ENCODE data around the gene ZNF362.
A peak's percentile ranks its signal among the peaks of the same experiment; 100 is the strongest.

ZNF362 gene

GRCh38 chr1:33338440-33339211, 82.3 kb downstream of the ZNF362 start:
- Histone ChIP-seq H3K27ac (ENCODE audit: extremely low read depth, low read depth, low read length) (peak overlapping the region; percentile 66), H3K36me3 (ENCODE audit: control insufficient read depth in 2 of 2, insufficient read depth in 1 of 2, low read length in 2 of 2) (peaks cover 0 to 39% of the 10 kb centered on the region in 2 experiments; a peak in 2 of 3 replicates), H3K9me3 (ENCODE audit: control insufficient read depth, insufficient read depth, low read depth, low read length) (no peaks in the 10 kb centered on the region), H3K4me1 (ENCODE audit: control insufficient read depth, insufficient read depth, low read length) (peaks cover 24% of the 10 kb centered on the region), H3K4me3 (ENCODE audit: low read depth, low read length) (no peak overlapping the region)
- peak; percentile 83 for TF ChIP-seq GLIS1 (tag by site-specific recombination; IDR thresholded peaks at IDR 0.05)
- peak; percentile 16; the same call in 1 of the 2 replicates for TF ChIP-seq PRDM1 (tag by site-specific recombination; IDR thresholded peaks at IDR 0.05)
- TF ChIP-seq PRDM10 (tag by site-specific recombination; IDR thresholded peaks at IDR 0.05): peak; percentile 63; the same call in 1 of the 2 replicates
- TF ChIP-seq ZNF335 (tag by site-specific recombination; conservative IDR thresholded peaks at IDR 0.05): peak; percentile 62
- TF ChIP-seq ZNF398 (tag by site-specific recombination; IDR thresholded peaks at IDR 0.05): peak; percentile 80
- TF ChIP-seq ZNF664 (tag by site-specific recombination; IDR thresholded peaks at IDR 0.05): peak; percentile 81
- no peak for TF ChIP-seq BCL11A (tag by site-specific recombination; IDR thresholded peaks at IDR 0.05; ENCODE audit: low read depth)
- TF ChIP-seq YY2 (tag by site-specific recombination; IDR thresholded peaks at IDR 0.05): no peak
- peak; percentile 87 for TF ChIP-seq ZNF341 (tag by site-specific recombination; IDR thresholded peaks at IDR 0.05; ENCODE audit: low read depth)
- TF ChIP-seq ZEB2 (tag by site-specific recombination; IDR thresholded peaks at IDR 0.05): peak; percentile 33; the same call in 1 of the 2 replicates
- 0 out of 2 replicates have a peak, but pooled peaks have one; percentile 15 for TF ChIP-seq ZXDB (tag by site-specific recombination; IDR thresholded peaks at IDR 0.05)
- TF ChIP-seq ZNF48 (tag by site-specific recombination; IDR thresholded peaks at IDR 0.05): no peak
- 0 out of 2 replicates have a peak, but pooled peaks have one; percentile 29 for TF ChIP-seq ZBTB17 (tag by site-specific recombination; IDR thresholded peaks at IDR 0.05)
- 0 out of 2 replicates have a peak, but pooled peaks have one; percentile 44 for TF ChIP-seq ZIC2 (tag by site-specific recombination; IDR thresholded peaks at IDR 0.05)
- no peak for TF ChIP-seq ZNF184 (tag by site-specific recombination; IDR thresholded peaks at IDR 0.05)
- ChIA-PET POLR2A (interaction anchor here (1.5 to 1.8 kb wide), 2 partner anchors 11 to 43 kb away, joined by 4 to 7 read pairs; no protein-coding TSS in a partner anchor), CTCF (interaction anchor here (0.6 to 2.6 kb wide), 5 partner anchors 26 to 1012 kb away, joined by 3 to 13 read pairs (median 3); no protein-coding TSS in a partner anchor)

GRCh38 chr1:33339413-33339812, 83.1 kb downstream of the ZNF362 start:
- H3K4me1 ChIP-seq (ENCODE audit: control insufficient read depth, insufficient read depth, low read length): peaks cover 24% of the 10 kb centered on the region
- peaks cover 0 to 39% of the 10 kb centered on the region in 2 experiments; a peak in 2 of 3 replicates for H3K36me3 ChIP-seq (ENCODE audit: control insufficient read depth in 2 of 2, insufficient read depth in 1 of 2, low read length in 2 of 2)
- CTCF ChIA-PET: interaction anchor here (0.6 to 2.6 kb wide), 3 partner anchors 44 to 115 kb away, joined by 3 to 13 read pairs (median 4); no protein-coding TSS in a partner anchor
- no peak overlapping the region for H3K4me3 ChIP-seq (ENCODE audit: low read depth, low read length)
- POLR2A ChIA-PET: interaction anchor here (1.5 kb wide), 1 partner anchor 44 kb away, joined by 4 read pairs; no protein-coding TSS in a partner anchor
- H3K27ac ChIP-seq (ENCODE audit: extremely low read depth, low read depth, low read length): peak overlapping the region; percentile 66
- TF ChIP-seq ZNF423 (tag by site-specific recombination; IDR thresholded peaks at IDR 0.05): no peak
- TF ChIP-seq ZBTB10 (tag by site-specific recombination; IDR thresholded peaks at IDR 0.05): no peak
- peak; percentile 45; the same call in 1 of the 2 replicates for TF ChIP-seq CTCF (tag by site-specific recombination; IDR thresholded peaks at IDR 0.05)
- H3K9me3 ChIP-seq (ENCODE audit: control insufficient read depth, insufficient read depth, low read depth, low read length): no peaks in the 10 kb centered on the region

Data from HEK293 (cell line).